Body of pancreas (tissue), 4 donors: ENCODE results near the gene BACH2.

Experiments used
- CTCF ChIP-seq, 7 experiments: fragments of 450-650 bp in 4 of 7; fragments of 200-600 bp in 3 of 7; sonication (generic) in 3 of 7; IDR thresholded peaks; one replicate each; pipeline ENCODE4 v1.5.1; 2016 to 2019; ENCODE audit warnings: antibody characterized with exemption in 7 of 7
- POLR2A ChIP-seq, 3 donors: fragments of 450-650 bp; IDR thresholded peaks; one replicate each; pipeline ENCODE4 v1.6.1; 2016; ENCODE audit warnings: antibody characterized with exemption in 3 of 3, mild to moderate bottlenecking in 2 of 3

GRCh38 chr6:90033746-90034271, 262.8 kb downstream of the BACH2 start:
- no peak for TF ChIP-seq CTCF (IDR thresholded peaks at IDR 0.05)
- no peak for TF ChIP-seq POLR2A (IDR thresholded peaks at IDR 0.05)
